Activated naive CD8-positive, alpha-beta T cell treated with anti-CD3 and anti-CD28 coated beads, Interleukin-2, amount 50 U/mL, for 24 hours (primary cell): Measurements from ENCODE around the gene WDR6.

Experiments used
- ATAC-seq: fragments of 150-1000 bp; cut with Tn5 transposase; one replicate; pipeline ENCODE4 v1.10.0; 2021
- DNase-seq: peaks from one replicate; pipeline ENCODE4 v3.0.0; 2021
- H3K27ac Mint-ChIP-seq: one replicate; pipeline ENCODE4 v1.8.0; 2021; ENCODE audit warnings: mild to moderate bottlenecking, mixed read lengths
- H3K27me3 Mint-ChIP-seq: one replicate; pipeline ENCODE4 v1.8.0; 2021; ENCODE audit warnings: mixed read lengths
- H3K36me3 Mint-ChIP-seq: one replicate; pipeline ENCODE4 v1.8.0; 2021; ENCODE audit warnings: low read depth, mixed read lengths
- H3K4me1 Mint-ChIP-seq: one replicate; pipeline ENCODE4 v1.8.0; 2021; ENCODE audit warnings: mixed read lengths
- H3K4me3 Mint-ChIP-seq: one replicate; pipeline ENCODE4 v1.8.0; 2021; ENCODE audit warnings: mild to moderate bottlenecking, moderate library complexity, mixed read lengths
- H3K9me3 Mint-ChIP-seq: one replicate; pipeline ENCODE4 v1.8.0; 2021; ENCODE audit warnings: mixed read lengths

The WDR6 gene

GRCh38 chr3:49016414-49017228 is 9.4 kb downstream of the WDR6 start:
- ATAC-seq, result no peak
- Mint-ChIP-seq H3K27me3 (no peaks in the 10 kb centered on the region), H3K36me3 (peaks cover 23% of the 10 kb centered on the region), H3K4me1 (peaks cover 29% of the 10 kb centered on the region), H3K9me3 (no peaks in the 10 kb centered on the region), H3K4me3 (peak overlapping the region; percentile 96), H3K27ac (no peak overlapping the region)
- DNase-seq, result no peak

- ATAC-seq (no peak), DNase-seq (no peak)
- Mint-ChIP-seq H3K4me1 (peaks cover 29% of the 10 kb centered on the region), H3K27ac (peak overlapping the region; percentile 31), H3K36me3 (peaks cover 18% of the 10 kb centered on the region), H3K9me3 (no peaks in the 10 kb centered on the region), H3K27me3 (no peaks in the 10 kb centered on the region), H3K4me3 (peak overlapping the region; percentile 96)
Measured at GRCh38 chr3:49017229-49017970, 10.2 kb downstream of the WDR6 start.

GRCh38 chr3:49017971-49018706 is 10.9 kb downstream of the WDR6 start, which contains the start of gene DALRD3:
TSS of gene DALRD3 (minus strand) at chr3:49018580. CDS start at chr3:49018564, 16 bp downstream.
- Mint-ChIP-seq H3K4me1 (peaks cover 32% of the 10 kb centered on the region), H3K4me3 (peak within 1 kb of the TSS; percentile 96), H3K9me3 (no peaks in the 10 kb centered on the region), H3K36me3 (peaks cover 24% of the 10 kb centered on the region), H3K27me3 (no peaks in the 10 kb centered on the region), H3K27ac (peak within 1 kb of the TSS; percentile 84)
- ATAC-seq (peak; percentile 1), DNase-seq (peak; percentile 69)

- no peaks in the 10 kb centered on the region for H3K27me3 Mint-ChIP-seq
- H3K4me1 Mint-ChIP-seq, result peaks cover 36% of the 10 kb centered on the region
- DNase-seq, result no peak
- peak overlapping the region; percentile 96 for H3K4me3 Mint-ChIP-seq
- peaks cover 28% of the 10 kb centered on the region for H3K36me3 Mint-ChIP-seq
- ATAC-seq, result no peak
- peak overlapping the region; percentile 84 for H3K27ac Mint-ChIP-seq
- H3K9me3 Mint-ChIP-seq, result no peaks in the 10 kb centered on the region
Measured at GRCh38 chr3:49018707-49019006, 11.5 kb downstream of the WDR6 start.

GRCh38 chr3:49019941-49020329 is 12.7 kb downstream of the WDR6 start:
- DNase-seq (no peak), ATAC-seq (no peak)
- peaks cover 48% of the 10 kb centered on the region for H3K4me1 Mint-ChIP-seq
- no peaks in the 10 kb centered on the region for H3K9me3 Mint-ChIP-seq
- no peaks in the 10 kb centered on the region for H3K27me3 Mint-ChIP-seq
- peaks cover 37% of the 10 kb centered on the region for H3K36me3 Mint-ChIP-seq
- H3K4me3 Mint-ChIP-seq, result peak overlapping the region; percentile 96
- H3K27ac Mint-ChIP-seq, result peak overlapping the region; percentile 81

- DNase-seq, result peak; percentile 44
- Mint-ChIP-seq H3K4me1 (peaks cover 55% of the 10 kb centered on the region), H3K27ac (peak overlapping the region; percentile 81), H3K9me3 (no peaks in the 10 kb centered on the region), H3K27me3 (no peaks in the 10 kb centered on the region), H3K4me3 (peak overlapping the region; percentile 96), H3K36me3 (peaks cover 37% of the 10 kb centered on the region)
- ATAC-seq, result peak; percentile 1
Measured at GRCh38 chr3:49020330-49021212, 13.4 kb downstream of the WDR6 start.

GRCh38 chr3:49021213-49021812 is 14.1 kb downstream of the WDR6 start:
- no peaks in the 10 kb centered on the region for H3K9me3 Mint-ChIP-seq
- H3K27me3 Mint-ChIP-seq, result no peaks in the 10 kb centered on the region
- ATAC-seq, result peak; percentile 53
- H3K27ac Mint-ChIP-seq, result peak overlapping the region; percentile 95
- DNase-seq, result peak; percentile 99
- H3K4me1 Mint-ChIP-seq, result peaks cover 62% of the 10 kb centered on the region
- H3K36me3 Mint-ChIP-seq, result peaks cover 43% of the 10 kb centered on the region
- H3K4me3 Mint-ChIP-seq, result peak overlapping the region; percentile 96

GRCh38 chr3:49021813-49022687 is 14.9 kb downstream of the WDR6 start, which contains the start of gene NDUFAF3:
TSS of gene NDUFAF3 (plus strand) at chr3:49022121. CDS start at chr3:49022145, 24 bp downstream.
- peak; percentile 78 for ATAC-seq
- Mint-ChIP-seq H3K4me1 (peaks cover 66% of the 10 kb centered on the region), H3K36me3 (peaks cover 50% of the 10 kb centered on the region)

GRCh38 chr3:49022688-49023171 is 15.5 kb downstream of the WDR6 start:
- peak overlapping the region; percentile 96 for H3K4me3 Mint-ChIP-seq

More at GRCh38 chr3:49021813-49022687, 14.9 kb downstream of the WDR6 start, which contains the start of gene NDUFAF3:
- Mint-ChIP-seq H3K4me3 (peak within 1 kb of the TSS; percentile 96), H3K27ac (peak within 1 kb of the TSS; percentile 95), H3K27me3 (no peaks in the 10 kb centered on the region), H3K9me3 (no peaks in the 10 kb centered on the region)
- DNase-seq, result peak; percentile 97

GRCh38 chr3:49023775-49024174 is 16.6 kb downstream of the WDR6 start:
- Mint-ChIP-seq H3K9me3 (no peaks in the 10 kb centered on the region), H3K27ac (peak overlapping the region; percentile 64), H3K4me3 (peak overlapping the region; percentile 96), H3K36me3 (peaks cover 65% of the 10 kb centered on the region), H3K4me1 (peaks cover 75% of the 10 kb centered on the region), H3K27me3 (no peaks in the 10 kb centered on the region)
- DNase-seq (no peak), ATAC-seq (no peak)

More at GRCh38 chr3:49022688-49023171, 15.5 kb downstream of the WDR6 start:
- DNase-seq (no peak), ATAC-seq (no peak)
- no peaks in the 10 kb centered on the region for H3K9me3 Mint-ChIP-seq
- no peaks in the 10 kb centered on the region for H3K27me3 Mint-ChIP-seq
- peaks cover 67% of the 10 kb centered on the region for H3K4me1 Mint-ChIP-seq
- H3K27ac Mint-ChIP-seq, result peak overlapping the region; percentile 92
- H3K36me3 Mint-ChIP-seq, result peaks cover 56% of the 10 kb centered on the region

GRCh38 chr3:49024449-49024848 is 17.3 kb downstream of the WDR6 start:
- DNase-seq (no peak), ATAC-seq (no peak)
- H3K9me3 Mint-ChIP-seq, result no peaks in the 10 kb centered on the region
- peaks cover 70% of the 10 kb centered on the region for H3K36me3 Mint-ChIP-seq
- H3K27me3 Mint-ChIP-seq, result no peaks in the 10 kb centered on the region
- H3K4me3 Mint-ChIP-seq, result peak overlapping the region; percentile 96
- peaks cover 72% of the 10 kb centered on the region for H3K4me1 Mint-ChIP-seq
- H3K27ac Mint-ChIP-seq, result peak overlapping the region; percentile 64

- no peak for ATAC-seq
- peak overlapping the region; percentile 96 for H3K4me3 Mint-ChIP-seq
- no peaks in the 10 kb centered on the region for H3K27me3 Mint-ChIP-seq
- no peaks in the 10 kb centered on the region for H3K9me3 Mint-ChIP-seq
- DNase-seq, result no peak
- H3K27ac Mint-ChIP-seq, result peak overlapping the region; percentile 64
- H3K4me1 Mint-ChIP-seq, result peaks cover 70% of the 10 kb centered on the region
- peaks cover 75% of the 10 kb centered on the region for H3K36me3 Mint-ChIP-seq
Measured at GRCh38 chr3:49025005-49025792, 18.0 kb downstream of the WDR6 start.
